ENCODE data around the gene BRD7. TPM values are rescaled to one million over a fixed set of nuclear protein-coding genes. Genes with fewer than 3 reads are reported as not detected.

The BRD7 gene
- total and polyA plus RNA-seq, 2 of the 4 experiments (the other 2 are of a cell fraction) = 24.8 to 29.9 TPM

DNA sequence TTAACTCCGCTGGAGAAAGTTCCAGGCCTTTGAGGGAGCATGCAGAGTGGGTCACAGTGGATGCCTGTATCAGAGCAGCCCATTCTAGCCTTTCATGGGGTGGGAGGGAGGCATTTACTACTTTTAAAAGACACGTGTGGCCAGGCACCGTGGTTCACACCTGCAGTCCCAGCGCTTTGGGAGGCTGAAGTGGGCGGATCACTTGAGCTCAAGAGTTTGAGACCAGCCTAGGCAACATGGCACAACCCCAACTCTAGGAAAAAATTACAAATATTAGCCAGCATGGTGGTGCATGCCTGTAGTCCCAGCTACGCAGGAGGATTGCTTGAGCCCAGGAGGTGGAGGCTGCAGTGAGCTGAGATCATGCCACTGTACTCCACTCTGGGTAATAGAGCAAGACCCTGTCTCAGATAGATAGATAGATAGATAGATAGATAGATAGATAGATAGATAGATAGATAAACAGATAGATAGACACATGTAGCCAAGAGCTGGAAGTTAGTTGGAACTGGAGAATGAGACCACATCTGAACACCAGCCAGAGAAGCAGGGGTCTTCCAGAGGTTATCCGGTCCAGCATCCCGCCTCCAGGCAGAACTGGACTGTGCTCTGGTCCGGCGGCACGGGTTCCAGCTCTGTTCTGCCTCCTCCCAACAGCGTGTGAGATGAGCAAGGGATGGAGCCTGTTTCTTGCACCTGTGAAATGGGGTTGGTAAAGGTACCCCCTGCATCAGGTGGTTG, 98.8 kb downstream of the BRD7 start:
- WGBS, 2 experiments (ENCODE audit: extremely low coverage in 2 of 2, insufficient read length in 1 of 2) = no CpG with 5 or more reads among the region's 12 CpGs
- H3K14ac ChIP-seq (replicated peaks; ENCODE audit: low read depth, low read length) = no peak overlapping the region
- TF ChIP-seq RFX5 (IDR thresholded peaks at IDR 0.05; ENCODE audit: low read depth, low read length) = no peak
- TF ChIP-seq, protein P1, sequence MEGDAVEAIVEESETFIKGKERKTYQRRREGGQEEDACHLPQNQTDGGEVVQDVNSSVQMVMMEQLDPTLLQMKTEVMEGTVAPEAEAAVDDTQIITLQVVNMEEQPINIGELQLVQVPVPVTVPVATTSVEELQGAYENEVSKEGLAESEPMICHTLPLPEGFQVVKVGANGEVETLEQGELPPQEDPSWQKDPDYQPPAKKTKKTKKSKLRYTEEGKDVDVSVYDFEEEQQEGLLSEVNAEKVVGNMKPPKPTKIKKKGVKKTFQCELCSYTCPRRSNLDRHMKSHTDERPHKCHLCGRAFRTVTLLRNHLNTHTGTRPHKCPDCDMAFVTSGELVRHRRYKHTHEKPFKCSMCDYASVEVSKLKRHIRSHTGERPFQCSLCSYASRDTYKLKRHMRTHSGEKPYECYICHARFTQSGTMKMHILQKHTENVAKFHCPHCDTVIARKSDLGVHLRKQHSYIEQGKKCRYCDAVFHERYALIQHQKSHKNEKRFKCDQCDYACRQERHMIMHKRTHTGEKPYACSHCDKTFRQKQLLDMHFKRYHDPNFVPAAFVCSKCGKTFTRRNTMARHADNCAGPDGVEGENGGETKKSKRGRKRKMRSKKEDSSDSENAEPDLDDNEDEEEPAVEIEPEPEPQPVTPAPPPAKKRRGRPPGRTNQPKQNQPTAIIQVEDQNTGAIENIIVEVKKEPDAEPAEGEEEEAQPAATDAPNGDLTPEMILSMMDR (conservative IDR thresholded peaks at IDR 0.05; ENCODE audit: low read depth, low read length) = no peak
- no peak for TF ChIP-seq MXI1 (IDR thresholded peaks at IDR 0.05; ENCODE audit: borderline replicate concordance, low read depth, low read length)
- TF ChIP-seq RAD21 (IDR thresholded peaks at IDR 0.05; ENCODE audit: low read length) = no peak
- dilution Hi-C loops (cut with HindIII; ENCODE audit: low sequenced_read_pairs, unreplicated experiment) = no loop called here
- intact Hi-C loops (cut with micrococcal nuclease) = loop anchor here (5.0 kb wide), 1 partner anchor 32 kb away; no protein-coding TSS in a partner anchor
- BruUV-seq (replicated peaks) = no TSS peak
- CTCF ChIA-PET = no interaction called here
- H3K9me1 ChIP-seq (ENCODE audit: insufficient read depth, low read length) = peaks cover 13% of the 10 kb centered on the region; the same call in 1 of the 2 replicates
- H4K91ac ChIP-seq (ENCODE audit: insufficient read depth, low read depth, low read length) = no peak overlapping the region
- no peak overlapping the region for H2BK20ac ChIP-seq (ENCODE audit: low read depth, low read length)
- H3K9me3 ChIP-seq (ENCODE audit: control insufficient read depth, insufficient read depth, low read length) = no peaks in the 10 kb centered on the region
- no peak overlapping the region for H3K4me3 ChIP-seq (ENCODE audit: insufficient read depth, low read depth, low read length)
- H3K4ac ChIP-seq (ENCODE audit: low read depth, low read length) = no peak overlapping the region
- no peaks in the 10 kb centered on the region for H3K27me3 ChIP-seq (ENCODE audit: control insufficient read depth, insufficient read depth, low read length)
- H4K8ac ChIP-seq (ENCODE audit: low read depth in 2 of 2, low read length in 2 of 2) = no peak overlapping the region
- H3K4me1 ChIP-seq (ENCODE audit: control insufficient read depth, insufficient read depth, low read length) = peaks cover 19% of the 10 kb centered on the region
- peaks cover 19 to 54% of the 10 kb centered on the region in 2 experiments for H3K79me1 ChIP-seq (ENCODE audit: low read depth in 1 of 2, low read length in 2 of 2)
- no peak overlapping the region for H3K18ac ChIP-seq (ENCODE audit: low read depth, low read length)
- H2BK15ac ChIP-seq (ENCODE audit: low read depth, low read length) = no peak overlapping the region
- no peak overlapping the region; the same call in 1 of the 2 replicates for H2AK5ac ChIP-seq (ENCODE audit: low read depth, low read length)
- H2BK120ac ChIP-seq (ENCODE audit: low read depth, low read length) = no peak overlapping the region
- H3K4me2 ChIP-seq (ENCODE audit: low read depth, low read length) = no peak overlapping the region
- no peaks in the 10 kb centered on the region; the same call in 1 of the 2 replicates for H4K20me1 ChIP-seq (ENCODE audit: insufficient read depth, low read length)
- H3K36me3 ChIP-seq (ENCODE audit: control insufficient read depth, insufficient read depth, low read length) = peaks cover 2% of the 10 kb centered on the region; the same call in 1 of the 2 replicates
- H2AFZ ChIP-seq (replicated peaks; ENCODE audit: low read length, poor library complexity) = no peak overlapping the region
- no peak overlapping the region for H3K27ac ChIP-seq (ENCODE audit: insufficient read depth, low read length)
- POLR2A ChIA-PET (ENCODE audit: unreplicated experiment) = no interaction called here
- no peak overlapping the region for H2AK9ac ChIP-seq (replicated peaks; ENCODE audit: low read depth, low read length, poor library complexity)
- in situ Hi-C loops (cut with MboI; ENCODE audit: low sequenced_read_pairs) = no loop called here
- H3K56ac ChIP-seq (ENCODE audit: extremely low read depth, insufficient read depth, low read length) = no peak overlapping the region
- no peak for DNase-seq
- H3K23ac ChIP-seq (ENCODE audit: low read depth, low read length) = no peak overlapping the region
- H4K5ac ChIP-seq (ENCODE audit: low read depth, low read length) = no peak overlapping the region
- no peak for ATAC-seq (ENCODE audit: low read depth)
- H2BK5ac ChIP-seq (ENCODE audit: low read depth, low read length, poor library complexity, severe bottlenecking) = no peak overlapping the region
- no peak overlapping the region for H3K9ac ChIP-seq (ENCODE audit: low read depth, low read length)

Measured in IMR-90 (cell line).